ENCODE measurements around the gene GALNT13.

The GALNT13 gene

DNA sequence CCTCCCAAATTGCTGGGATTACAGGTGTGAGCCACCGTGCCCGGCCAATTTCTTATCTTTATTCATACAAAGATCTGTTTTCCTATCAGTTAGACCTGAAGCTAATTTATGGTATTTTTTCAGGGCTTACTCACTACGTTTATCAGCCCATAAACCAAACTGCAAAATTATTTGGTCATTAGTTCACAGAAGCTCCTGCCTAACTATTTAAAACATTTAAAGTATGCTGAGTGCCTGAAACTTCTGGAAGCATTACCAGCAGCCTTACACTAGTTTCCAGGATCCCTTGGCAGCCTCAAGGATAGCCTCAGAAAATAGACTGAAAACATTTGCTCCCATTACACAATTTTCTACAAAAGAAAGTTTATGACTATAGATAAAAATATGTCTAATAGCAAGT is 68.8 kb downstream of the GALNT13 start:
- no peak for DNase-seq (ENCODE audit: low spot score)
- no peak for FAIRE-seq

DNA sequence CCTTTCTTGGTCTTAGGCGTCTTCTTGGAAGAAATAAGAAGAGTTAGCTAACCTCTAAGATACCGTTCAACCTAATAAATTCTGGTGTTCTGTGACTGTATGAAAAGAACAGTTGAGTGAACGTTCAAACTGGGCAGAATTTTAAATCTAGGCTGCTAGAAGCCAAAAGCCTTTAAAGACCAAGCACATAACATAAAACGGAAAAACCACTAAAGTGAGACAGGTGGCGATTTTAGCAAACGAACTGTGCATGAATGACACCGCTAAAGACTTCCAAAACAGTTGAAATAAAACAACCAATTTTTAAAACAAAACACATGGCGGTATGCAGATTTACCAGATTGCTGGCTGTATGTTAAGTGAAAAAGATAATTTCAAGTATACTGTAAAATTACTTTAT is 73.1 kb downstream of the GALNT13 start:
- DNase-seq (ENCODE audit: low spot score) (no peak), FAIRE-seq (no peak)

DNA sequence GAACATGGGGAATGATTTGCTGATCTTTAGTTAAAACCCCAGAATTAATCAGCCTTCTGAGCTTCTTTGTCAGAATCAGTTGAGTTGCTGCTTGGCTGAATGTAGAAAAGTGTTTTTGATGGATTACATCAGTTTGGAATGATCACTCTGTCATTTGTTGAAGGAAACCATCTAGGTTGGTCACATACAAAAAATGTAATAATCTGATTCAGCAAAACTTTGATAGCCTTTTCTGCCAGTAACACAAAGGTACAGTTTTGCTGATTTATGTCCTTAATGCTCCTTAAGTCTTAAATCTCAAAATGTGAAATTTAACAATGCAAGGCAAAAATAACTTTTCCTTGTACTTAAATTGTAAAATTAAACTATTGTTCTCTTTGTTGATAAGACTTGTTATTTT is 74.3 kb downstream of the GALNT13 start:
- DNase-seq (ENCODE audit: low spot score), result no peak
- no peak for FAIRE-seq

DNA sequence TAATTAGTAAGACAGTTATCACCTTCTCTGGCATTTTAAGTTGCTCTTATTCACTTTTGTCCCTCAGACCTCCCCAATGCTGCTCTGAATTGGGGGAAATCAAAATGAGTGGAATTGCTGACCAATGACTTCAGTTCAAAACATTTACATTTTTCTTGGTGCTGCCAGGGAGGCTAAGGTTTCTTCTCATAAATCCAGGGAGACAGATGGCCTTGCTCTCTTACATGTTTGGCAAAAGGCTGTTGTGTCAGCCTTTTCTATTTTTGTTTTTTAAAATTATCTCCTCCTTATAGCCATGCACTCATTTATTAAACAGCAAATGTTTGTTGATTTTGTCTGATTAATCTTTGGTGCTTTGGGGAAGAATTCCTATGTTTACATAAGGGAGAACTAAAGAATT is 82.0 kb downstream of the GALNT13 start:
- DNase-seq (ENCODE audit: low spot score) (no peak), FAIRE-seq (no peak)

DNA sequence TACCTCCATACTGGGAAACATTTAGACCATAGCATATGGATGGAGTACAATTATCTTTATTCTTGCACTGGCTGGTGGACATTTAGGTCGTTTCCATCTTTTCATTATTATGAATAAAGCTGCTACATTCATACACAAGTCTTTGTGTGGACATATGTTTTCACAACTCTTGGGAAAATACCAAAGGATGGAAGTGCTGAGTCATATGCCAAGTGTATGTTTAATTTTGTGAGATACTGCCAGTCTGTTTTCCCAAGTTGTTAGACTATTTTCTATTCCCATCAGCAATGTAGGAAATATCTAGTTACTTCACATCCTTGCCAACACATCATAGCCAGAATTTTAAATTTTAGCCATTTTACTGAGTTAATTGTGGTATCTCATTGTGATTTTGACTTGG is 91.5 kb downstream of the GALNT13 start:
- DNase-seq (ENCODE audit: low spot score) (no peak), FAIRE-seq (no peak)

DNA sequence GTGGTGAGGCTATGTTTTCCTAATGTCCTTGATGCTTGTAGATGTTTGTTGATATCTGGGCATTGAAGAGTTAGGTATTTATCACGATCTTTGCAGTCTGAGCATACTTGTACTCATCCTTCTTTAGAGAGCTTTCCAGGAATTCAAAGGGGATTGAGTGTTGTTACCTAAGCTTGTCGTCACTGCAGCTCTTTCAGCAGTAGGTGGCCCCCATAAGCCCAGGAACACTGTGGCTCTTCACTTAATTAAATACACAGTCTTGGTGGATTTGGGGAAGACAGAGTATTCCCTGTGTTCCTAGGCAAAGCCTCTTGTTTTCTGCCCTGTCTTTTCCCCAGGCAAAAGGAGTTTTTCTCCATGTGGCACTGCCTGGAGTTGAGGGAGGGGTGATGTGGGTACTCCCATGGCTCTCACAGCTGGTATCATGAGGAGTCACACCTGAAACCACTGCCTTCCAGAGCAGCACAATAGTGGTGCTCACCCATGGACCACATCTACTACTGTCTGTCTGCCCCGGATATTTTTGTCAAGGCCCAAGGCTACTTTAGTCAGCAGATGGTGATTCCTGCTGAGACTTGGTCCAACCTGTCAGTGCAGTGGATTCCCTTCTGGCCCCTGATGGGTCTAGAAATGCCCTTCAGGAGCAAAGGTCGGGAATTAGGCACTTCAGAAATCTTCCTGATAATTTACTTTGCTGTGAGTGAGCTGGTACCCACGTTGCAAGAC is 95.7 kb downstream of the GALNT13 start:
- no peak for FAIRE-seq
- DNase-seq (ENCODE audit: low spot score), result no peak

DNA sequence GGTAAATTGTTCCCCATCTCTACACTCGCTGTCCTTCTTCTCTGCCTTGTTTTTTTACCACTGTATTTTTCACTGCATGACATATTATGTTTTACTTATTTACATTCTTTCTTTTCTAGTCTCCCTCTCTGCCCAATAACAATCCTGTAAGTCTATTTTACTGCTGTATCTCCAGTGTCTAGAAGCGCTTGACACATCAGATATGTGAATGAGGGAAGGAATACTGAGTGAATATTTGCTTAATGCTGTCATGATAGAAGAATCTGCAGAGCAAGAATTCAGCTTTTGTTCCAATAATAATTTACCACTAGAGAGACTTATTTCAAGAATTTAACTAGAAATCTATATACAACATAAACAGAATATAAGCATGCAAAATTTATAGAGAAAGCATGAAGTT is 99.5 kb downstream of the GALNT13 start:
- FAIRE-seq (no peak), DNase-seq (ENCODE audit: low spot score) (no peak)

DNA sequence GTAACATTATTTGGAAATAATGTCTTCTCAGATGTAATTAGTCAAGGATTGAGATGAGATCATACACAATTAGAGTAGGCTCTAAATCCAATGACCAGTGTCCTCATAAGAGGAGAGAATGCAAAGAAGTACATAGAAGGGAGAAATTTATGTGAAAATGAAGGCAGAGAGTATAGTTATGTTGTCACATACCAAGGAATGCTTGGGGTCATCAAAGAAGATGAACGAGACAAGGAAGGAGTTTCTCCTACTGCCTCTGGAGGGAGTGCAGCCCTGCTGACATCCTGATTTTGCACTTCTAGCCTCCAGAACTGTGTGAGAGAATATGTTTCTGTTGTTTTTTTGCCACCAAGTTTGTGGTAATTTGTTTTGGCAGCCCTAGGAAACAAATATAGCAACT is 100.1 kb downstream of the GALNT13 start:
- FAIRE-seq, result no peak
- no peak for DNase-seq (ENCODE audit: low spot score)

DNA sequence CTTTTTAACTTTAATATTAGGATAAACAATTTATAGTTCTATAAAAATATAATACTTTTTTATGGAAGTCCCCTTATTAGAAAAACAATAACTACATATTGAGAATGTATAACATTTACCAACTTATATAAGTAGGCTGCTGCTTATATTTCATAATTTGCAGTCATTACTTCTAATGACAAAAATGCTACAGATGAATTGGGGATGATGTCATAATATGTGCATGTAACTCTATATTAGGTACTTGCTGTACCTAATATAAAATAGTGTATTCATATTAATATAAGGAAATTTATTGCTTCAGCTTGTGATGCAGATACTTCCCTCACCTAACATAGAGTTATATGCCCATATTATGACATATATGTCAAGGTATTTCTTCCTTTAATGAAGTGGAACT is 100.7 kb downstream of the GALNT13 start:
- FAIRE-seq (no peak), DNase-seq (ENCODE audit: low spot score) (no peak)

DNA sequence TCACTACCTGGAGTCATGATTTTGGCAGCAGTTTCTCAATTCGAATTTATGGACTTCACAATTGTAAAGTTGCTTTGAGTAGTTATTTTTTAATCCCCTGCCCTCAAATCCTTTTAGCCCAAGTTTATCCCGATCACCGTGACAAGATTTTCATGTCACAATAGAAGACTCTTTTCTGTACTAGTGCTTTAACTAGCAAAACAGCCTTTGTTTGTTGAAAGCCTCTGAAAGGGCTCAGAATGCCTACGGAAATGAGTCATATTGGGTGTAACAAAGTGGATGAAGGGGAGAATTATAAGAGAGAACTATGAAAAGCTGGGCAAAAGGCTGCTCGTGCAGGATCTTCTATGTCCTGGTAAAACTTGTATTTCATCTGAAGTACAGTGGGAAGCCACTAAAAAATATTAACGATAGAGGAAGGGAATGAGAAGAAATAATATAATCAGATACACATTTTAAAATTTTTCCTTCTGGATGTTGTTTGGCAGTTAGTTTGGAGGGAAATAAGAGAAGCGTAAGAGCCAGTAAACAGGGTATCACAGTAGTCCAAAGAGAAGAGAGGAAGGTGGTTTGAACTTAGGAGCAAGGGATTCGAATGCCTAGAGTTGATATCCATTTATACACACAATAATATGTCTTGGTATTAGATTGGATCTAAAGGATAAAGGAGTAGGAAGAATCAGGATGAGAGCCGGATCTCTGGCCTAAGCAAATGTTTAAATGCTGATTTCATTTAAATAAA is 114.9 kb downstream of the GALNT13 start:
- no peak for FAIRE-seq
- DNase-seq (ENCODE audit: low spot score), result no peak

DNA sequence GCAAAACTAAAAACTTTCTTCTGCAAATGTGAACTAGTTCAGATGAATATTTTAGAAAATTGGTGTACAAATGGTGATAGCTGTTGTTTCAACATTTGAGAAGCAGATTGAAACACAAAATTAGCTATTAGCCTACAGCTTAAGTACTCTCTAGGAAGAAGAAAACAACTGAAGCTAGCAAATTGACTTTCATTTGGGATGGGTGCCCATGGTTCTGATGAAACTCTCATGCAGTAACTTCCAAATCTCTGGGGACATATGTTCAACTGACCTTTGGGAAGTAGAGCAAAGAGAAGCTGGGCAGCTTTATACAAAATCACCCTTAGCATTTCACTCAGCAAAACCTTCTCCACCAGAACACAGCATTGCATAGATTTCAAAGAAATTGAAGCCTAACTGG is 119.0 kb downstream of the GALNT13 start:
- DNase-seq (ENCODE audit: low spot score) (no peak), FAIRE-seq (no peak)

DNA sequence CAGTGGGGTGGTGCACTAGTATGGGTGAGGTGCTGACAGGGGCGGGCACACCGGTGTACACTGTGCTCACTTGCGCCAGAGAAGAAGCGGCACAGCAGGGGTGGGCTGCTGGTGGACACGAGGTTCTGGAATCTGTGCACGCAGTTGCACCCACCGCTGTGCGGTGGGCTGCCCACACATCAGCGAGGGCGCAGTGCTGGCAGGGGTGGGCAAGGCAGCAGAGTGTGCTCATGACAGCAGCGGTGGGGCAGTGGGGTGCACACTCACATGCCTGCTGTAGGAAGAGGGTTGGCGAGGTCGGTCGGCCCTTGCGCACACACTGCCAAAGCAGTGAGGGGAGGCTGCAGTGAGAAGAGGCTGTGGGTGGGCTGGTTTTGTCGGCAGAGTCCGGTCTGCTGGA is 141.8 kb downstream of the GALNT13 start:
- DNase-seq (ENCODE audit: low spot score), result no peak
- no peak for FAIRE-seq

DNA sequence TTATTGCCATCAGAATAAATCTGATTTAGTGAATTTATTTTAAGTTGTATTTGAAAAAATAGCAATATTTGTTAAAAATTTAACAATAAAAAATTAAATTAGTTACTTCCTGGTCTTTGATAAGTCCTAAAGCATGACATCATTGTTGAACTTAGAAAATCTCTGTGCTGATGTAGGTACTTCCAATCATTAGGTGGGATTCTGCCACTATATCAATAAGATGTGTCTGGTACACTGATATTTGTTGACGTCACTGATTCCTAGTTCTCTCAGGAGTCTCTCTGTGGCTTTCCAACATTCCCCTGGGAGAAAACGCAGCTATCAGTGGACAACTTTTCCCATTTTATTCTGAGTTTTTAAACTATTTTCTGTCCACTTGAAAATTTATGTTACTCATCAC is 143.5 kb downstream of the GALNT13 start:
- DNase-seq (ENCODE audit: low spot score) (no peak), FAIRE-seq (no peak)

DNA sequence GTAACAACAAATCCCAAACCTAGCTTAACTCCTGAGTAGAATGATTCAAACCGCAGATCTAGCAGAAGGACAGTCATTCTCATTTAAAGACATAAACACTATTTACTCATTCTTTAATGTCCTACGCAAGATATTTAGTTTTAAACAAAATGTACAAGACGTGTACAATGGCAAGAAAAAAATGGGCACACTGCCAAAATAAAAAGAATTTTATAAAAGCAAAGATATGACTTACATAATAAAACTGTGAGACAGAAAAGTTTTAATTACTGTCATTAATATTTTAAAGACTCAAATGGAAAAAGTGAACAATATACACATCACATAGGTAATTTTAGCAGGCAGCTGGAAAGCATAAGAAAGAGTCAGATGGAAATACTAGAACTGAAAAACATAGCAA is 157.8 kb downstream of the GALNT13 start:
- DNase-seq (ENCODE audit: low spot score), result no peak
- FAIRE-seq, result no peak

DNA sequence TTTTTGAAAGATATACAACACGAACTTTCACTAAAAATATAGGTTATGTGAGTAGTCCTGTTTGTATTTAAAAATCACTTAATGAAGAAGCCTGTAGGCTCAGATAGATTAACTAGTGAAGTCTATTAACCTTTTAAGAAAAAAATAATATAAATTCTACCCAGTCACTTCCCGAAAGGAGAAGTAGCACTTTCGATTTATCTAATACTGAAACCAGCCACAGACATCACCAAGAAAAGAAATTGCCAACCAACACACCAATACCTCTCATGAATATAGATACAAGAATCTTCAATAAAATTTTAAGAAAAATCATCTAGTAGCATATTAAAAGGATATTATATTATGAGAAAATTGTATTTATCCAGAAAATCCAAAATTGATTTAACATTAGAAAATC is 160.5 kb downstream of the GALNT13 start:
- DNase-seq (ENCODE audit: low spot score) (no peak), FAIRE-seq (no peak)

DNA sequence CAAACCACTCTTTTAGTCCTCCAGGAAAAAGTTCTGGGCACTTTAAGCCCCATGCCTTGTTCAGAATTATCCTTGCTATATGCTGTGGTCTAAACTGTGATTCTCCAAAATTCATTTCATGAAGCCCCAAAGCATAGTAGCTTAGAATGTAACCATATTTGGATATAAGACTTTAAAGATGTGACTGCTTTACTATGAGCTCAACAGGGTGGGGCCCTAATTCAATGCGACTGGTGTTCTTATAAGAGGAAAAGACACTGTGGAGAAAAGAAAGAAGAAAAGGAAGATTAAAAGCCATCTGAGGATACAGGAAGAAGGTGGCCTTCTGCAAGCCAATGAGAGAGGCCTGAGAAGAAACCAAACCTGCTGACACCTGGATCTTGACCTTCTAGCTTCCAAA is 174.8 kb downstream of the GALNT13 start:
- FAIRE-seq (no peak), DNase-seq (ENCODE audit: low spot score) (no peak)

DNA sequence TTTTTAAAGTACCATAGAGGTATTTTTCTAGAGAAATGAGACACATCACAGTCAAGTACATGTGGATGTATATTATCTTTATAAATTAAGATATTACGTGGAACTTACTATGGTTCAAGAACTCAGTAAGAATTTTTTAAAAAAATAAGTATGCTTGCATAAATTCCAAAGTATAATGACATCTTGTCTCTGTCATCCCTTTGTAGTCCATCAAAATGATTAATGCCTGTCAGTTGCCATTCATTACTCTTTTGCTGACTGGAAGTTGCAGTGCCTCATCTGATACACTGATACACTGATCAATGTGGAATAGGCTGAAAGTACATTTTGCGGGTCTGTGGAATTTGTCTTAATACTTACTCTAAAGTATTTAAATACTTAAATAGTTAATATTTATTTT is 177.2 kb downstream of the GALNT13 start:
- no peak for FAIRE-seq
- no peak for DNase-seq (ENCODE audit: low spot score)

DNA sequence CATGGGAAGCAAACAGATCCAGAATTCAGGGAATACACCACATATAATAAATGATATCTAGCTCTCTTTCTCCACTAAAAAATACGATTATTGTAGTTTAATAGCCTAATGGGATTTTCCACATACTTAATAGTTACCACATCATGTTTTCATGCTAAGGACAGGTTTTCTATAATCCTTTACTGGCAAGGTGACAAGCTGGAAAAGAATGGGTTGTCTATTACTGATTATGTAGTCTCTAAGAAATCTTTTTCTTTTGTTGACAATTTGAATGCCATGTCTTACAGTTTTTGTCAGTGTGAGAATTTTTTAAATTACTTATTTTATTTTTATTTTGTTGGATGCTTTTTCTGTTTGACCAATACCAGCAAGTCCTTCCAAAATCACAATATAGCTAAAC is 177.8 kb downstream of the GALNT13 start:
- no peak for DNase-seq (ENCODE audit: low spot score)
- FAIRE-seq, result no peak

DNA sequence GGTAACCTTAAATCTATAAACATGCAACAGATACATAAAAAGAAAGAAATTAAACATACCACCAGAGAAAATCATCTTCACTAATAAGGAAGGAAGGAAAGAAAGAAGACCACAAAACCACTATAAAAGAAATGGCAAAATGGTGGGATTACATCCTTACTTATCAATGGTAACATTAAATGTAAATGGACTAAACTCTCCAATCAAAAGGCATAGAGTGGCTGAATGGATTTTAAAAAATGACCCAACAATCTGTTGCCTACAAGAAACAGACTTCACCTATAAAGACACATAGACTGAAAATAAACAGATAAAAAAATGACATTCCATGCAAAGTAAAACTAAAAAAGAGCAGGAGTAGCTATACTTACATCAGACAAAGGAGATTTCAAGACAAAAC is 195.4 kb downstream of the GALNT13 start:
- DNase-seq (ENCODE audit: low spot score) (no peak), FAIRE-seq (no peak)

DNA sequence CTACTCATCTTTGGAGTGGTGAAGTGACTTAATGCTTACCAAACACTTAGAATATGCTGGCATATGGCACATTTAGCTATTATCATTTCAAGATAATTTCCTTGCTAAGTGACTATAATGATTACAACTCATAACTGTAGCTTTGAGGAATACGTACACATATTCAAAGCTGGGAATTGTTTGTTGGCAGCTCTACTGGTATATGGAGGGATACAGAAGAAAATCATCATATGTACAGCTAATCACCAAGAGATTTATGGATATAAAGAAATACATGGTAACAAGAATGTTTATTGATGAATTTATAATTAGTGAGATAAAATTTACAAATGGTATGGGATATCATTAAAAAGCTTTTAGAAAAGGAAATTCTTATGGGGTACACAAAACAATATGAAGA is 207.2 kb downstream of the GALNT13 start:
- FAIRE-seq (no peak), DNase-seq (ENCODE audit: low spot score) (no peak)

DNA sequence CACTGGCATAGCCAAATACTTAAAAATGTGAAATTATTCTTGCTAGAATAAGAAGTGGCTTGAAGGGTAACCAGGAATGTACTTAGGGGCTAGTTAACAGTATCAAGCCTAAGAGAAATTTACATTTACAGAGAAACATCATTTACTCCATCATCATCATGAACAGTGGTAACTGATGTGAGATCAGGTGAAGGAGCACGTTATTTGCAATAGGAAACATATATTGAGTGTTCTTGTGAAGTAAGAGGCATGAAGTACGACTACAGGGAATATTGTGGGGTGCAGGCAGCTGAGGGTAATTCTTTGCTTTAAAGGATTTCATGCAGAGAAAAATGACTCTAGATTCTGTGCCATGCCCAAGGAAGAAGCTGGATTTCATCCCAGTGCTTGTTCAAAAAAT is 220.8 kb downstream of the GALNT13 start:
- no peak for DNase-seq (ENCODE audit: low spot score)
- no peak for FAIRE-seq

DNA sequence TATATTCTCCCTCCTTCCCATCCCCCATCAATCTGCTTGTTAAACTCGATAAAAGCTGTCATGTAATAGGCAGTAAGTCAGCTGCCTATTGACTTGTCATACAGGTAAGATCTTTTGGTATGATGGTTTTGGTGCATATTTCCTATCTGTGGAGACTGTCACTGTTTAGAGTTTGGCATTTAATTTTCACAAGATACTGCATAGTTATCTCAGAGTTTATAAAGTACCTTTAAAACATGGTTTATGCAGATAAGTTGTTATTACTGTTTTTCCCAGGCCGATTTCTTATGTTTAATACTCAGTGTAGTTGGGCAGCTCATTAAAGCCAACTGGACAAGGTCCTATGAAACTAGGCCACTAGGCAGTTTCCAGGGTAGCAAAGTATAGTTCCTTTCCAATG is 222.1 kb downstream of the GALNT13 start:
- no peak for DNase-seq (ENCODE audit: low spot score)
- FAIRE-seq, result no peak

DNA sequence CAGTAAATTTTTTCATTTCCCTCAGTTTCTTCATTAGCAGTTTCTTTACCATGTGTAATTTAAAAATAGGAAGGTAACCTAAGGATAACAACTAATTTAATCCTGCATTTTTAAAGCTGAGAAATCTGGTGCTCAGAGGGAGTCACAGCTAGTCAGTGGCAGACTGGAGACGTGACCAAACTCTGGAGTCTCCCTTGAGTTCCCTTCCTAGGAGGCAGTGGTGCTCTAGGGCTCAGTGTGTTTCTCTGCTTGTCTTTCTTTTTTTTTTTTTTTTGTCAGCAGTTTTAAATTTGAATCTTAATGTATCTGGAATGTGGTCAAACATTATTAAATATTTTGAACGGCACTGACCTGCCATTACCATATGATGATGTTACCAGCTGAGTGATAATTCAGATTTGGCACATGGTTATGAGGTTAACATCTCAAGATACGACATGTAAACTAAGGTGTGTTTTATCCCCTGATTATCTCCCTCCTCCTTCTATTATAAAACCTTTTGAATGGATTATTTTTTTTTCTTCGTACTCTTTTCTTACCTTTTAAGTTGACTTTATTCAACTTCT is 226.2 kb downstream of the GALNT13 start:
- DNase-seq (ENCODE audit: low spot score) (no peak), FAIRE-seq (no peak)
